GM19043 (cell line): ENCODE results near the gene AOAH.
"Not testable (repeated sequence)": the region's sequence is repeated elsewhere in the genome, so short reads cannot be mapped to it uniquely, and the experiment has no call there.

Experiments
- ATAC-seq: cut with Tn5 transposase; IDR thresholded peaks from one replicate; pipeline ENCODE4 v1.9.1; 2021; ENCODE audit warnings: low read depth; ENCODE audit not compliant: unreplicated experiment

The AOAH gene

DNA sequence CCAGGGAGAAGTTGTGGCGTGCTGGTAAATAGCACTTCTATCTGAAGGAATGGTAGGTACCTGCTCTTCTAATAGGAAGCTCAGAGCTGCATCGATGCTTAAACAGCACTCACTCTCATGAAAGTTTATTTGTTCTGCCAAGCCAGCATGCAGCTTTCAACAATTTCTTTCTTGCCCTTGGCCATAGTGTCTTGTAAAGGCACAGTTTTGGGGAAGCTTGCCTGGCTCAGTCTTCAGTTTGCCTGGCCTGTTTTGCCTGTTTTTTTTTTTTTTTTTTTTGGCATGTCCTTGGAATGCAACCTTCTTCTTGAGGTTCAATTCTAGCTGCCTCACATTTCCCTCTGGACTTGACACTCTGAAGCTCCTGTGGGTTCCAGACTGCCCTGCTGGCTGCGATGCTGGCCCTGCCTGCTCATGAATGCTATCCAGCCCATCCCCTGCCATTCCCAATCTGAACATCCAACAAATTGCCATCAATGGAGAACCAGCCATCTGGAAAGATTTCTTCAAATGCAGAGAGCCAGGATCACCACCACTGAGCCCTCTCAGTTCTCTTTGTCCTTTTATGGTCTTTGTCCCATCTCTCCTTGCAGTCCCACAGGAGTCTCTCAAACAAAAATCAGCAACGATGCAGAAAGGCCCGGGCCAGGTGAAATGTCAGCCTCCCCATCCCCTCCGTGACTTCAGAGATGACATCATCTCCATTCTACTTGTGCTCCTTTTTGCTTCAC lies 200.8 kb downstream of the AOAH start:
- no peak for ATAC-seq

DNA sequence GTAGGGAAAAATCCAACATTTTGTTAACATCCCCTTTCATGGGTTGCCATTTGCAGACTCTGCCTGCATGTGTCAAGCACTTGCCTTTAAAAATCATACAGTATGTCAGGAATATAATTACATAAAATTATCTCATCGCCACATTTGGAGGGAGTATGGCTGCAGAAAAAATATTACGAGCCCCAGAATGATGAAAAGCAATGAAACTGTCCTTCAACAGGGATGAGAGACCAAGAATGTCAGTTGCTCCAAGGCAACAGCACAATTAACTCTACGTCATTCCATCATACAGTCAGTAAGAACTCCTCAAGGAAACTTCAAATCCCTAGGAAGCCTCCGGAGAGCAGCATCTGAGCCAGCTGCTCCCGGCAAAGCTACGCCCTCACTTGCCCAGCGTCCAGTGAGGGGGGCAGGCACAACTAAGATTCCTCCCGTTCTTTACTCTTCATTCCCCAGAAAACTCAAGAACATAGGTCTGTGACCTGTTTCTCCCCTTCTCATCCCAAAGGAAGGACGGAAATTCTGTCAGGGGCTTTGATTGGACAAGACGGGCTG lies 201.8 kb downstream of the AOAH start:
- ATAC-seq: no peak

DNA sequence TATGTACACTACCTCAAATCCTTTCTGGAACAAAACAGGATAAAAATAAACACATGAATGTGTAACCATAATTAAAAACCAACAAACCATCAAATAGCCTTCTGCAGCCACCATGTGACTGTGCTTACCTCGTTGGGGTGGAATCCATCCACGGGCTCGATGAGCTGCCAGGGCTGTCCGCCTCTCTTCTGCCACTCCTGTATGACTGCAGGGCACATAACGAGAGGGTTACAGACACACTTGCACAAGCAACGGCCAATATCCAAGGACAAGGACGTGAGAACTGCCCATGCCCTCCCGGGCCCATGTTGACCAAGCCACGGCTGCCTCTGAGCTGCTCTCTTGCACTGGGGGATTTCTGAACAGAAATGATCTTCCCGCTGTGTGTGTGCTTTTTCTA lies 202.4 kb downstream of the AOAH start:
- no peak for ATAC-seq

DNA sequence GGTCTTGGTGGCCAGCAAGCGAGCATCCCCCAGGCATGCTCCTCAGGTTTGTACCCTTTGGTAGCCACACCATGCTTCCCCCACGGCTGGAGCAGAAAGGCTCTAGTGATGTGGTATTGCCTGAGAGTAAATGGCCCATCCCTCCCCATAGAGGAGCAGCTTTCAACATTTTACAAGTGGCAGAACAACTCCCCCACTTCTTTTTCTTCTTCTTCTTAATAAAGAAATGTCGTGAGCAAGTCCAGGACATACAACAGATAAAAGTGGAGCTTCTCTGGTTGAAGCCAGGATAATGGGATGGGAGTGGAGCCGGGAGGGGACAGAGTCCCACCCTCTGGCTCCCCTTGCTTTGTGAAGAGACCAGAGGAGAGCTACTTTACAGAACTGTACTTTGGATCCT lies 203.2 kb downstream of the AOAH start:
- no peak for ATAC-seq

DNA sequence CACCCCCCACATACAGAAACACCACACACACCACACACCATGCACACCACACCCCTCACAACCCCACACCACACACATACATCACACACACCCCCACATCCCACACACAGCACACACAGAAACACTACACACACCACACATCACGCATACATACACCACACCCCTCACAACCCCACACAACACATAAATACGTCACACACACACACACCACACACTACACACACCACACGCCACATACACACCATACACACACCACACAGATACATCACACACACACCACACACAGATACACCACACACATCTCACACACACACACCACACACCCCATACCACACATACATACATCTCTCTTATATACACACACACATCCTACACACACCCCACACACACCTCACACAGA lies 208.4 kb downstream of the AOAH start:
- ATAC-seq: no peak

DNA sequence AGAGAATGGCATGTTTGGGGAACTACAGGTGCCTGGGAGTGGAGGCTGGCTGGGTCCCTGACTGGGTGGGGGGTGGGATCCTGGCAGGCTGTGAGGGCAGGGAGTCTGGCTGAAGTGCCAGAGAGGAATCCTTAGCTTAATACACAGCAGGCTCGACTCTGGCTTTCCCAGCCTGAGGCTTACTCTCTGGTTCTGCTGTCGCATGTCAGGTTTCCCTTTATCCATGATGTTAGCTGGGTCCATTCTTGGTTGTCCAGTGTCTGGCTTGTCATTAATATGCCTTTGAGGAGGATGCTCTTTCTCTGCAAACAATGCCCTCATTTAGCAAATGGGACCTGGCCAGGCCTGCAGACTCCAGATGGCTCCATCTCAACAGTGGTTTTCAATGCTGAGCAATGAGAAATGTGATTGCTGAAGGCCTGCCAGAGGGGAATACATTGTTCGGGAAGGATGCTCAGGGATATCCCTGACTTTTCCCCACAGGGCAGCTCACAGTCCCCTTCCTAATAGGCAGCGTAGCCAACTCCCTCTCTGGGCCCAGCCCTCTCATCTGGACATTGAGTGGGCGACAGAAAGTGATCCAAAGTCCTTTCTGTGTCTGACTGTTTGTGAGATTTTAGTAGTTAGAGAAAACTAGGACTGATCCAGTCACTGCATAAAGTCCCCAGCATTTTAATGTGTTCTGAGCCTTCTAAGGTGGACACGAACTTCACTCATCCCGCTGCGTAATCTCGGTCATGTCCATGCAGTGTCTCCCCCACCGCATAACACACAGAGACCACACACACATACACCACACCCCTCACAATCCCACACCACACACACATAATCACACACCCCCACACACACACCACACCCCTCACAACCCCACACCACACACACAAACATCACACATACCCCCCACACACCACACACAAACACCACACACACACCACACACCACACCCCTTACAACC lies 209.7 kb downstream of the AOAH start:
- no peak for ATAC-seq

DNA sequence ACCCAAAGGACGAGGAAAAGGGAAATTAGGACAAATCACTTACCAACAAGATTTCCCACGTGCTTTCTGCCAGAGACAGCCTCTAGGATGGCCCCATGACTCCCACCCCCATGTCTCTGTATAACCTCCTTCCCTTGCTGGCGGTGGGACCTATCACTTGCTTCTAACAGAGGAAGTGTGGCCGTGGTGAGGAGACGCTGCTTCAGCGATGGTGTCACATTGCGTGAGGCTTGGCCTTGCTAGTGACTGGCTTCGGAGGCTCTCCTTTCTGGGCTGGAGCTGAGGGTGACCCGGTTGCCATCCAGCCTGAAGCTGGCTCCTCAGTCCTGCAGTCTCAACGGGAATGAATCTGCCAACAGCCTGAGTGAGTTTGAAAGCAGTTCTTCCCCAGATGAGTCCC lies 210.9 kb downstream of the AOAH start:
- ATAC-seq: no peak

DNA sequence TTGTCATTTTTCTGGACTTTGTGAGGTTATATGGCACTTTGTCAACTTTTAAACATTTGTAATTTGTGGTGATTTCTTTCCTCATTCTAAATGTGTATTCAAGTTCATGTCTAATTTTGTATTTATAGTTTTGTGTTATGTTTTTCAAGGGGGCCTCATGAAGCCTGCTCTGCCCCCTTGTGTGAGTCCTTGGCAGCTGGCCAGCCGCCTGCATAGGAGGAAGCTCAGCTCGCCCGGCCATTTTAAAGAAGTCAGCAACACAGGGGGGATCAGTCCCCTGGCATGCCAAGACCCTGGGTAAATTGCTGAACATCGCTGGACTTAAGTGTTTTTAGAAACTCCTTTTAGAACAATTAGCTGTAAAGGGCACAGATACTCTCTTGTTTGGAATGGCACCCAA lies 211.7 kb downstream of the AOAH start:
- ATAC-seq: no peak

DNA sequence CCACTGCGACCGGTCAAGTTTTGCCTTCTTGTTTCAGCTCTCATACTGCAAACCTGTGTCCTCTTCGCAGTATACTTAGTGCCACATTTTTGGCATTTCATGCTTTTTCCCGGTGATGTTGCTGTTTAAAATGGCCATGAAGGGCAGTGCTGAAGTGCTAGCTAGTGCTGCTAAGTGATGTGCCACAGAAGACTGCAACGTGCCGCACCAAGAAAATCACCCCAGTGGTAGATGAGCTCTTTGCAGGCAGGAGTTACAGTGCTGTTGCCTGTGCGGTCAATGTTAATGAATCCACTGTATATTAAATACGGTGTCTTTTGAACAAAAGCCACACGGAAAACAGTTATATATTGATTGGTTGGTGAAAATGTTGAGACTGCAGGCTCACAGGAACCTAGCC lies 214.3 kb downstream of the AOAH start:
- ATAC-seq: no peak

DNA sequence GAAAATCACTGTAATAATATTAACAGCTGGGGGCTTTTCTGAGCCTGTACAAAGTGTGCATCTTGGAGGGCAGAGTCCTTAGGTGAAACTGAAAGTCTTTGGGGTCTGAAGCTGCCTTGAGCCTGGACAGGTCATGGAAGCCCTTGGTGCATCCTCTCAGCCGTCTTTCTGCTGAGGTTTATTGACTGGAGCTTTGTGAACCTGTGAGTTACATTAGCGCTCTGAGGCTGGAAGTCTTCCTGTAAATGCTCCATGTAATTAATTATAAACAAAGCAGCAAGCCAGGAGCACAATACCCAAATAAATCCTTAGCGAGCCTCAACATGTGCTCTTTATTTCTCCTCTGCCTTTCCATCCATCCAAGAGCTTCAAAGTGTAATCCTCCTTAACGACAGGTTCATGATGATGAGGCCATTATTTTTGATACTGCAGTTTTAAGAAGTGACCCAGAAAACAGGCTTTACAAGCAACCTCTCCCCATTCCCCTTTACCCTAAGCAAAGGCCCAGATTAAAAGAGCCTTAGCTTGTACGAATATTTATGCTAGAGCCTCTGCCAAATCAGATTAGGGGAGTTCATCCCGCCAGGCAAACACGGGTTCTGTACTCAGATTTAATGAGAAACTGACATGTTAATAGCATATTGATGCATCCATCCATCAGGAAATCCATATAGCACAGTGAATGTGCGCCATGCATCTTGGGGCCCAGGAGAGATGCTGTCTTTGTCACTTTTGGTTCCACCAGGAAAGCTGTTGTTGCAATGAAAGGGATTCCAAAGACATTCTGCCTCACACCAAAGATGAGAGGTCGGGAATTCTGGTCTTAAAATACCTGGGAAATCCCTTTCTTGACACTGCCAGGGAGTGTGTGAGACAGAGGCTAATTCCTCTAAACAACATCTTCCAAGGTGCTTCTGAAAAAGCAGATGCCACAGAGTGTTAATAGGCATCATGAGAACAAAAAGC lies 216.5 kb downstream of the AOAH start:
- ATAC-seq: no peak

DNA sequence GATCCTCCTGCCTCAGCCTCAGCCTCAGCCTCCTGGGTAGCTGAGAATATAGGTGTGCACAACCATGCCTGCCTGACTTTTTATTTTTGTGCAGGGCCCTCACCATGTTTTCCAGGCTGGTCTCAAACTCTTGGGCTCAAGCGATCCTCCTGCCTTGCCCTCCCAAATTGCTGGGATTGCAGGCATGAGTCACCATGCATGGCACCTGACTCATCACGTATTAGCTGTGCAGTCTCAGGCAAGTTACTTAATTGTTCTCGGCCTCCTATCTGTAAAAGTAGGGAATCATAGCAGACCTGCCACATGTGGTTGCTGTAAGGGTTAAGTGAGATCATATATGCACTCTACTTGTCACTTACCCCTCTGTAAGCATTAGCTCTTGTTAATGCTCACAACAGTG lies 217.5 kb downstream of the AOAH start:
- ATAC-seq: no peak

DNA sequence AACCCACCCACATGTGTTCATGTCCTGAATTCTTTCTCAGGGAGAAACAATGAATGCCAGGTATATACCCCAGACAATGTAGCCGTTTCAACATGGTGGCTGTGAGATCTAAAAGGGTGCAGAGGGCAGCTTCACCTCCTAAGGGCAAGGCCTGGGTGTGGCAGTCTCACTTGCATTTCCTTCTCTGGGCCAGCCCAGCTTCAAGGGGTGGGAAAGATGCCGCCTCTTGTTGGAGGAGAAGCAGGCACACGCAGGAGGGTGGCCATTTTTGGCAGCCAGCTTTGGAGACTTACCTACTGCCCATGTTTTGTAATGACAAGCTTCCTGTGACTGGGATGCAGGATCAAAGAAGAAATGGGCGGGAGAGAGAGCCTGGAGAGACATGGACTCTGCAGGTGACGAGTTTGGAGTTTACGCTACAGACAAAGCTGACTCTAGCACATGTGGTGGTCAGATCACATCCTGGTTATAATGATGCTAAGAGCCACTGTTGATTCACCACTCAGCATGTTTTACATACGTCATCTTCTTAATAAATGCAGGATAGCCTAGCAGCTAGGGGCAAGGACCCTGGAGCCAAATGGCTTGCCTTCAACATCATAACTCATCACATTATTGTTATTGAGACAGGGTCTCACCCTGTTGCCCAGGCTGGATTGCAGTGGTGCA lies 218.0 kb downstream of the AOAH start:
- no peak for ATAC-seq

DNA sequence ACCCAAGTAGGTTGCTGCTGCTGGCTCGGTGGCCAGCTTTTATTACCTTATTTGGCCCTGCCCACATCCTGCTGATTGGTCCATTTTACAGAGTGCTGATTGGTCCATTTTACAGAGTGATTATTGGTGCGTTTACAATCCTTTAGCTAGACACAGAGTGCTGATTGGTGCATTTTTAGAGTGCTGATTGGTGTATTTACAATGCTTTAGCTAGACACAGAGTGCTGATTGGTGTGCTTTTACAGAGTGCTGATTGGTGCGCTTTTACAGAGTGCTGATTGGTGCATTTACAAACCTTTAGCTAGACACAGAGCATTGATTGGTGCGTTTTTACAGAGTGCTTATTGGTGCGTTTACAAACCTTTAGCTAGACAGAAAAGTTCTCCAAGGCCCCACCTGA lies 219.7 kb downstream of the AOAH start:
- not testable (repeated sequence) for ATAC-seq

DNA sequence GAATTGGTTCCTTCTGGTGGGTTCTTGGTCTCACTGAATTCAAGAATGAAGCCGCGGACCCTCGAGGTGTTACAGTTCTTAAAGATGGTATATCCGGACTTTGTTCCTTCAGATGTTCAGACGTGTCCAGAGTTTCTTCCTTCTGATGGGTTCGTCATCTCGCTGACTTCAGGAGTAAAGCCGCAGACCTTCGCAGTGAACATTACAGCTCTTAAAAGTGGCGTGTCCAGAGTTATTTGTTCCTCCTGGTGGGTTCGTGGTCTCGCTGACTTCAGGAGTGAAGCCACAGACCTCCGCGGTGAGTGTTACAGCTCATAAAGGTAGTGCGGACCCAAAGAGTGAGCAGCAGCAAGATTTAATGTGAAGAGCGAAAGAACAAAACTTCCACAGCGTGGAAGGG lies 220.1 kb downstream of the AOAH start:
- not testable (repeated sequence) for ATAC-seq

DNA sequence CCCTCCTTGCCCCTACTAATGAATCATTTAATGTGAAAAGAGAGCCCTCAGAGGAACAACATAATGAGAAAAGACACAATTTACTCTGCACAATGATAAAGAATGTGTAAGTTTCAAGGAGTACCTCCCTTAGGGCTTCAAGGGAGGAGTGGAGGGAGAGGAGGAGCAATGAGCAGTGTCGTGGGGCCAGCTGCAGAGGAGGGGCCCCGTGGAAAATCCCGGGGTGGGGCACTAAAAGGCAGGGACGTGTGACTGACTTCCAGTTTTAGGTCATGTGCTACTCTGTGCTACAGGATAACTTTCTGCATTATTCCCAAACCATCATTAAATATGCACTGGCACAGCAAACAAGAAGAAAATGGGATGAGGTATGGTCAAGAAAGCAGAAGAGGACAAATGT lies 226.5 kb downstream of the AOAH start:
- no peak for ATAC-seq

DNA sequence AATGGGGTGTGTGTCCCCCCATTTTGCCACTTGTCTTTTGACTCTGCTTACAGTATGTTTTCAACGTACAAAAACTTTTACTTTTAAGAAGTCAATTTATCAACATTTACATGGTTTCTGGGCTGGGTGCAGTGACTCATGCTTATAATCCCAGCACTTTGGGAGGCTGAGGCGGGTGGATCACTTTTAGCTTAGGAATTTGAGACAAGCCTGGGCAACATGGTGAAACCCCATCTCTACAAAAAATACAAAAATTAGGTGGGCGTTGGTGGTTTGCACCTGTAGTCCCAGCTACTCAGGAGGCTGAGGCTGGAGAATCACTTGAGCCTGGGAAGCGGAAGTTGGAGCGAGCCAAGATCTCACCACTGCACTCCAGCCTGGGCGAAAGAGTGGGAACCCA lies 227.1 kb downstream of the AOAH start:
- not testable (repeated sequence) for ATAC-seq

DNA sequence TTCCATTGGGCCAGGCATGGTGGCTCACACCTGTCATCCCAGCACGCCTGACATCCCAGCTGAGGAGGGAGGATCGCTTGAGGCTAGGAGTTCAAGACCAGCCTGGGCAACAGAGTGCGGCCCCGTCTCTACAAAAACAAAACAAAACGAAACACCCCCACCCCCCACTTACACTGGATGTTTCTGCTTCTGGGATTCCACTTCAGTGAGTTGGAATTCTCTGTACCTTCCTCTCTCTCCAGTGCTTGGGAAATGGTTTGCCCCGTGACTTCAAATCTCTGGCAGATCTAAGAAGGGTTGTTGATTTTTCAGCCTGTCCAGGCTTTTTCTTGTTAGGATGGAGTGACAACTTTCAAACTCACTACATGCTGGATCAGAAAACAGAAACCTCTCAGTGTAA lies 227.7 kb downstream of the AOAH start:
- no peak for ATAC-seq

DNA sequence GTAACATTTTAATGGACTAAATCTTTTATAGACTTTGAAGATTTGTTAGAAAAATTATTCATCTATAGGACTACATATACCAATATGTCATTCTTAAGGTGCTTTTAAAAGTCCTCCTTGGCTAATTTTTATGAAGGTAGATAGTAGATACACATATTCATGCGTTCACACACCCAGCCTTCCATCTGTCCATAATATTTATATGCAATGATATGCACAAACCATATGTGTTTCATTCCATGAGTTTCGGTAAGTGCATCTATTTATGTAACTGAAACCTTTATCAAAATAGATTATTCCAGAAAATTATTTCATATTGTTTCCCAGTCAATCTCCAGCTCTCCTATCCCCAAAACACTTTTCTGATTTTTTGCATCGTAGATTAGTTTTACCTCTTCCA lies 233.0 kb downstream of the AOAH start:
- no peak for ATAC-seq

DNA sequence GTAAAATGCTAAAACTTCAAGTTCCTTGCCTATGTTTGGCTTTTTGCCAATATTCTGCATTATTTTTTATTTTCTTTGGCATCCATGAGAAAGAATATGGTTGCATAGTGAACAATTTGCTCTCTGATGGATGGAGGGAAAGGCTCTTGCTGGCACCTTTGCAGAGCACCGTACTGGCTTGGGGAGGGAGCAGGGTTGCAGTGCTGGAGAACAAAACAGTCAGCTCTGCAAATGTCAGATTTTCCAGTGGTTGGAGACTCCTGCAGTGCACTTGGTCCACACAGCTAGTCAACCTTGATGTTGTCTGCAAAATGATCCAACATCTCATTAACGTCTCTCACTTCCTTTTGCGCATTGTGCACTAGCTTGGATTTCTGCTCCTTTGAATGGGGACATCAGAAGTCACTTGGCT lies 233.9 kb downstream of the AOAH start:
- no peak for ATAC-seq

DNA sequence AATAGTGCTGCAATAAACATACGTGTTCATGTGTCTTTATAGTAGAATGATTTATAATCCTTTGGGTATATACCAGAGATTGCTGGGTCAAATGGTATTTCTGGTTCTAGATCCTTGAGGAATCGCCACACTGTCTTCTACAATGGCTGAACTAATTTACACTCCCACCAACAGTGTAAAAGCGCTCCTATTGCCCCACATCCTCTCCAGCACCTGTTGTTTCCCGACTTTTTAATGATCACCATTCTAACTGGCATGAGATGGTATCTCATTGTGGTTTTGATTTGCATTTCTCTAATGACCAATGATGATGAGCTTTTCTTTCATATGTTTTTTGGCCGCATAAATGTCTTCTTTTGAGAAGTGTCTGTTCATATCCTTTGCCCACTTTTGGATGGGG lies 235.6 kb downstream of the AOAH start:
- not testable (repeated sequence) for ATAC-seq
